ENCODE results near the gene ABHD12.

GRCh38 chr20:25397096-25397495 is 6.5 kb upstream of the ABHD12 start:
- no peak for TF ChIP-seq CTCF (conservative IDR thresholded peaks at IDR 0.05)
- TF ChIP-seq EZH2 (IDR thresholded peaks at IDR 0.05; ENCODE audit: low read depth): no peak

Measured in PC-9 (cell line).